GM21619 (cell line): ENCODE results near the gene PRMT7.

Source experiments
- ATAC-seq: cut with Tn5 transposase; IDR thresholded peaks from one replicate; pipeline ENCODE4 v1.9.1; 2021; ENCODE audit not compliant: unreplicated experiment

The PRMT7 gene

DNA sequence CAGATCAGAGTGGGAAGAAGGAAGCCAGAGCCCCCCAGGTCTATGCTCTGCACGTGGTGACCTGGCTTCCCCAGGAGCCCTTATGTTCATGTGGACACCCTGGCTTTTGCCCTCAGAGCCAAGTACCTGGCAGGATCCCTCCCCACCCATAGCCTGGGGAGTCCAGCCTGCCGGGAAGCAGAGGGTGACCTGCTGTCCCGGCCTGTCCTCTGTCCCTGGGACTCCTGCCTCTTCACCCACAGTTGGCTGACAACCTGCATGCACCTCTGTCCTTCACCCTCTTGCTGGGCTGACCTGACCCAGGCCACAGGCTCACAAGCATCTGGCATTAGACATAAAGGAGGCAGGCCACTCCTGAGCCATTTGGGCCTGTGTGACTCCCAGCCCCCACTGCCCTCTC is 77.3 kb downstream of the PRMT7 start:
- ATAC-seq = no peak

GRCh38 chr16:68389006-68389405 is 78.2 kb downstream of the PRMT7 start:
- ATAC-seq = no peak

DNA sequence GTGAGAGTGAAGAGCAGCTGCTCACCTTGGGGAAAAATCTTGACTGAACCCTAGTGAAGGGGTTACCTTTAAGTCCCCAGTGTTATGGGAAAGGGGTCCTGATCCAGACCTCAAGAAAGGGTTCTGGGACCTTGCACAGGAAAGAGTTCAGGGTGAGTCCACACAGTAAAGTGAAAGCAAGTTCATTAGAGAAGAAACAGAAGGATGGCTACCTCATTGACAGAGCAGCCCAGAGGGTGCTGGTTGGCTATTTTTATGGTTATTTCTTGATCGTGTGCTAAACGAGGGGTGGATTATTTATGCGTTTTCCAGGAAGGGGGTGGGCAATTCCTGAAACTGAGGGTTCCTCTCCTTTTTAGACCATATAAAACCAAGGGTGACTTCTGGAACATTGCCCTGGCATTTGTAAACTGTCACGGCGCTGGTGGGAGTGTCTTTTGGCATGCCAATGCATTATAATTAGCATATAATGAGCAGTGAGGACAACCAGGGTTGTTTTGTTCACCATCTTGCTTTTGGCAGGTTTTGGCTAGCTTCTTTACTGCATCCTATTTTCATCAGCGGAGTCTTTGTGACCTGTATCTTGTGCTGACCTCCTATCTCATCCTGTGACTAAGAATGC is 79.0 kb downstream of the PRMT7 start:
- no peak for ATAC-seq

DNA sequence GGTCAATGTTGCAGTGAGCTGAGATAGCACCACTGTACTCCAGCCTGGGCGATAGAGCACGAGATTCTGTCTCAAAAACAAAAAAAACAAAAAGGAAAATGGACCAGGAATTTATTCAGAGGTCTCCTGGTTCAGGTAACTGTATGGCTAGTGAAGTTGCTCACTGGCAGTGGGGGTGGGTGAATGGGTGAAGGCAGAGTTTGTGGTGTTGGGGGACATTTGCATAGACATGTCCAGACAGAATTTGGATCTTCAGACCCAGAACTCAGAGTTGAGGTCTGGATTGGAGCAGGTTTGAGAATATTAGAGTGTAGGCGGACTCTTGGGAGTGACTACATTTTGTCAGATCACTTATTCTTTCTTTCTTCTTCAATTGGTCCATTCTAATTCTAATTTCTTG is 82.5 kb downstream of the PRMT7 start:
- ATAC-seq = no peak

GRCh38 chr16:68395167-68395786 is 84.5 kb downstream of the PRMT7 start:
- no peak for ATAC-seq

DNA sequence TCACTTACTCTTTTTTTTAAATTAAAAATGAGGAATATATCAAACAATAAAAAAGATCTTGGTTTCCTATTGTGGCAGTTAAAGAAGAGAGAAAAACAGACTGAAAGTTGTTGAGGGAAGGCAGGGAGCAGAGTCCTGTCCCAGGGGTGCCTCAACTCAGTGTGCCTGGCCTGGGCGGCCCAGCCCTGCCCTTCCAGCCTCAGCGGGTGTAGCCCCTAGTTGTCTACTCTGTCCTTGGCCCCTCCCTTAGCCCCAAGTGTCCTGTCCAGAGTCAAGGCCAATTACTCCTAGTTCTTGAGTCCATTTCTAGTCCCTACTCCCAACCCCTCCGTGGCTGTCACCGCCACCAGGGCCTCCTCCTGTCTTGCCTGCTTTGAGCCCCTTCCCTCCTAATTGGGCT is 85.0 kb downstream of the PRMT7 start:
- no peak for ATAC-seq

DNA sequence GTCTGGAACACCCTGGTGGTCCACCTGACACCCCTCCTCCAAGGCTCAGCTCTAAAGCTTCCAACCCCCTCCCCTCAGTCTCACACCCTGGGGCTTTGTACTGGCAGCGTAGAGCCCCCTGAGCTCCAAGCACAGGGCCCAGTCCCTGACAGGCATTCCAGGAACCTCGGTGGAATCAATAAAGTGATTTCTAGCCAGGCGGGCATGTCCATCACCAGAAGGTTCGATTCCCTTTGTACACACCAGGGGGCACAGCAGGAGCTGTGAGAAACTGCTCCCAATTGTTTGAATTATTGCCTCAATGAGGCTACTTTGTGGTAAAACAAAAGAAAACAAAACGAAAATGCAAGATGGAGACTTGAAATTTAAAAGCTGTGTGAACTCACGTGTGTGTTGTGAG is 85.7 kb downstream of the PRMT7 start:
- no peak for ATAC-seq

DNA sequence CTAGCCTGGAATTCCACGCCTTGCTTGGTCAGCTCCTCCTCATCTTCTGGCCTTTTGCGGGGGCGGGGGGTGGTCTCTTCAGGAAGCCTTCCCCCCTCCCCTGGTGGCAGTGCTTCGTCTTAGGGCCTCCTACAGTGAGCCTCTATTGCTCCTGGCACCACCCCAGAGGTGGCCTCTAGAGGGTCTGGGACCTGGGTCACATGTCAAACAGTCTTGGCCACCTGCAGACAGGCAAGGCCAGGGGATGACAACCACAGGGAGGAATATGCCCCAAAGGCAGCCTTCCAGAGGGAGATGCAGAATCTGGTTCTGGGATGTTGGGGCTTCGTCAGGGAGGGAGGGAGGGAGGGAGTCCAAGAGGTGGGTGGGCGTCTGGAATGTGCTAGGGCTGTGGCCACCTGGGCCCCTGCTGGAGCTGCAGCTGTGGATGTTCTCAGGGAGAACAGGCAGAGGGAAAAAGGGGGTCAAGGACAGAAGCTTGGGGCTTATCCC is 86.9 kb downstream of the PRMT7 start:
- no peak for ATAC-seq

DNA sequence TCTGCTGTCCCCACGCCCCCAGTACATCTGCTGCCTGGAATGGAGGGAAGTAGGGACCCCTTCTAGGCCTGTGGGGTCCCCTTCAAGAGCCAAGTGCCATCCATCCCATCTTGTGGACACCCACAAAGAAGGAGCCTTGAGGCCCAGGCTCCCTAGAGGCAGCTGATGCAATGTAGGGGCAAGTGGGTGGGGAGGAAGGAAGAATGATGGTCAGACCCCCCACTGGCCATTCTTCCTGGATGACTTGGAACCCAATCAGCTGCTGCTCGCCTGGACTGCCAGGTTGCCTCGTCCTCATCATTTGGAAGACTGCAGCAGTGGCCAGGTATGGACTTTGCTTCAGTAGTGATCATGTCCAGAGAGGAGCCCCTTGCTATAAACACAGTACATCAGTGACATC is 88.6 kb downstream of the PRMT7 start:
- no peak for ATAC-seq

DNA sequence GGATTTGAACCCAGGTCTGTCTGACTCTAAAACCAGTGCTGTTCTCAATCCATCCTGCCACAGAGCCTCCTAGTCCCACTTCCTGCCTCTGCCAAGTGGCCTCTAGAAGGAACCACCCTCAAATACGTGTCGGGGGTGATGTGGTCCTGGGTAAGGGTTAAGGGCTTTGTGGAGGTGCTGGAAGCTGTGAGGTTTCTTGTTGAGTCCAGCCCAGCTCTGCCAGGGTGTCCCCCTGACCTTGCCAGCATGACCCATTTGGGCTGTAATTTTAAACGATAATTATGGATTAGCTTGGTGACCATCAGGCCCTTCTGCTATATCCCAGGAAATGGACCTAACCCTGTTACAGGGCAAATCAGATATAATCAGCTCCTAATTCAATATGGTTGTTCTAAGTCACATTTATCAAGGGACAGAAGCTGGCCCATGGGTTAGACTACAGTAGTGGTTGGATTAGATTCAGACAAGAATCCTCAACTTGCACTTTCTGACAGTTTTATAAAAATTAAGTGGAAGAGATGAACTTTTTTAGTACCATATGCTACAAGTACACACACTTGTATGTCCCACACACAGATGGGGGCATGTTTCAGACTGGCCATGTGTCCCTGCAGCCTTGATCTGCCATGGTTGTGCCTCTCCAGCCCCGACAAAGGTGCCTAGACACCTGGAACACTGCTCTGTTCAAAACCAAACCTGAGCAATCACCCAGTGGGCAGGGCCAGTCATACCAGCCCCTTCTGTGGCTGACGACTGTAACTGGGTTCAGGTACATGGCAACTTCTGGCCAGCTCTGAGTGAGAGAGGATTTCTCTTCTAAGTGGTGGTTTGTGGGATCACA is 89.5 kb downstream of the PRMT7 start:
- ATAC-seq = no peak

DNA sequence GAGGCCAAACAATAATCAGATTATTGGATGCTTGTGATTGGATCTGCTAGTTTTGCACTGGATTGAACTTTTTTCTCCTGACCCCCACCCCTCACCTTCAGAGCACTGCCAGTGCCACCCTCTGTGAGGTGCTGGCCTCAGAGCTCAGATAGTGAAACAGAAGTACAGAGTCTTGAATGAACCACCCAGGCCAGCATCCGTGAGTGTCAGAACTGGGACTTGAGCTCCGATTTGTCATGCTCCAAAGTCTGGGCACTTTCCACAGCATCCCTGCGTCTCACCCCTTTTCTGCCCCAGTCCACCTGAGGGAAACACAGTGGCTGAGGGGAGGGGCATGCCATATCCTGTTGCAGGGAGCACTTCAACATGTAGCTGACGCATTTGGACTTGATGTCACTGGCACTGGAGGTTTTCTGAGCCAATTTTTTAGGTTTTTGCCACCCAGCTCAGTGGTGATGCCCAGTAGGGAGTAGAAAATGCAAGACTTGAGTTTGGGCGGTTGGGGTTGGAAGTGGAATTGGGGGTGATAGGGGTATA is 90.2 kb downstream of the PRMT7 start:
- ATAC-seq = no peak

GRCh38 chr16:68401871-68402747 is 91.3 kb downstream of the PRMT7 start:
- no peak for ATAC-seq

DNA sequence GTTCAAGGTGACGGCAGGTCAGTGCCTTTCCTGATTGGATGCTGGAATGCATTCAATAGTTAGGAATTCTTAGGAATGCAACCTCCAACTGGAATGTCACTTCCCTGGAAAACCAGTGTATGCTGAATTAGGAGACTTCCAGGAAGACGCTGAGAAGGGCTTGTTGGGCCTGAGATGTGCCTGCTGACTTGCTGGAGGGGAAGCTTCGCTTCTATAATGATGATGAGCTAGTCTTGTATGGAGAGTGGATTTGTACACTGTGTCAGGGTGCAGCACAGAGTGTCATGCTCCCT is 91.9 kb downstream of the PRMT7 start:
- ATAC-seq = no peak

DNA sequence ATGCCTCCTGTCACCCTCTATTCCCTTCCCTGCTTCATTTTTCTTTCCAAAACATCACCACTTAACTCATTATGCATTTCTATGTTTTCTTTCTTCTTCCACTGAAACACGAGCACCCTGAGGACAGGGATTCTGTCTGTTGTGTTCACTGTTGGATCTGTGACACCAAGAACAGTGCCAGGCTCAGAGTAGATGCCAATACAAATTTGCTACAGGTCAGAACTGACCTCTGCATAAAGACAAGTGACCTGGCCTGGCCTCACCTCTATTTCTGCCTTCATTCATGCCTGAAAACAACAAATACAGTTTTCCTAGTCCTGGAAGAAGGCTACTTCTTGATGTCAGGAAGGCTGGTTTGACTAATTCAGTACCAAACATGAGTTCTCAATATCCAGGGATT is 92.4 kb downstream of the PRMT7 start:
- ATAC-seq = no peak

- ATAC-seq = no peak
Measured at GRCh38 chr16:68403704-68404103, 92.9 kb downstream of the PRMT7 start.

GRCh38 chr16:68404736-68405345 is 94.0 kb downstream of the PRMT7 start:
- no peak for ATAC-seq

- no peak for ATAC-seq
Measured at GRCh38 chr16:68406458-68407152, 95.8 kb downstream of the PRMT7 start.
